Measurements from ENCODE around the gene SULT2B1. TPM values are rescaled to one million over a fixed set of nuclear protein-coding genes. Genes with fewer than 3 reads are reported as not detected.
A peak's percentile ranks its signal among the peaks of the same experiment; 100 is the strongest.

SULT2B1 gene
- total and polyA plus RNA-seq, 8 donors, result 2.1 to 6.3 (median 2.9) TPM

- DNase-seq (no peak), ATAC-seq (no peak)
- H3K4me3 ChIP-seq, result no peak overlapping the region
- H3K27ac ChIP-seq, result no peak overlapping the region
- H3K9me3 ChIP-seq, result no peaks in the 10 kb centered on the region
- no peaks in the 10 kb centered on the region for H3K36me3 ChIP-seq
- no peak for TF ChIP-seq CTCF (IDR thresholded peaks at IDR 0.05)
- intact Hi-C loops (cut with DNase I), result loop anchor here in 1 of 2 donors (10.0 kb wide), 1 partner anchor 77 kb away; no protein-coding TSS in a partner anchor
- peaks cover 5 to 14% of the 10 kb centered on the region in 2 donors for H3K4me1 ChIP-seq
- H3K27me3 ChIP-seq, result peaks cover 0 to 4% of the 10 kb centered on the region in 2 donors
Observed at GRCh38 chr19:48582168-48582567, 30.2 kb downstream of the SULT2B1 start.

DNA sequence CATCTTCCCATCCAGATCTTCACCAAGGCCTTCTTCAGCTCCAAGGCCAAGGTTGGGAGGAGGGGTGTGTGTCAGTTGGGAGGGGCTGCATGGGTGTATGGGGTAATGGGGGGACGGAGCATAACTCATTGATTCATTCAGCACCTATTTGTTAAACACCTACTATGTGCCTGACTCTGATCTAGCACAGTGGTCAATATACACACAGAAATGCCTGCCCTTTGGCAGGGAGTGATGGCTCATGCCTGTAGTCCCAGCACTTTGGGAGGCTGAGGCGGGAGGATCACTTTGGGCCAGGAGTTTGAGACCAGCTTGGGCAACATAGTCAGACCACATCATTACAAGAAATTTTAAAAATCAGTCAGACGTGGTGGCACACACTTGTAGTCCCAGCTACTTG is 35.4 kb downstream of the SULT2B1 start:
- intact Hi-C loops (cut with DNase I), result loop anchor here in 1 of 2 donors (10.0 kb wide), 1 partner anchor 83 kb away; no protein-coding TSS in a partner anchor
- Histone ChIP-seq H3K9me3 (no peaks in the 10 kb centered on the region), H3K27ac (no peak overlapping the region), H3K36me3 (no peaks in the 10 kb centered on the region), H3K4me1 (peaks cover 5 to 24% of the 10 kb centered on the region in 2 donors), H3K27me3 (peaks cover 0 to 9% of the 10 kb centered on the region in 2 donors), H3K4me3 (no peak overlapping the region)
- TF ChIP-seq CTCF (IDR thresholded peaks at IDR 0.05), result no peak
- ATAC-seq, result no peak
- no peak for DNase-seq

DNA sequence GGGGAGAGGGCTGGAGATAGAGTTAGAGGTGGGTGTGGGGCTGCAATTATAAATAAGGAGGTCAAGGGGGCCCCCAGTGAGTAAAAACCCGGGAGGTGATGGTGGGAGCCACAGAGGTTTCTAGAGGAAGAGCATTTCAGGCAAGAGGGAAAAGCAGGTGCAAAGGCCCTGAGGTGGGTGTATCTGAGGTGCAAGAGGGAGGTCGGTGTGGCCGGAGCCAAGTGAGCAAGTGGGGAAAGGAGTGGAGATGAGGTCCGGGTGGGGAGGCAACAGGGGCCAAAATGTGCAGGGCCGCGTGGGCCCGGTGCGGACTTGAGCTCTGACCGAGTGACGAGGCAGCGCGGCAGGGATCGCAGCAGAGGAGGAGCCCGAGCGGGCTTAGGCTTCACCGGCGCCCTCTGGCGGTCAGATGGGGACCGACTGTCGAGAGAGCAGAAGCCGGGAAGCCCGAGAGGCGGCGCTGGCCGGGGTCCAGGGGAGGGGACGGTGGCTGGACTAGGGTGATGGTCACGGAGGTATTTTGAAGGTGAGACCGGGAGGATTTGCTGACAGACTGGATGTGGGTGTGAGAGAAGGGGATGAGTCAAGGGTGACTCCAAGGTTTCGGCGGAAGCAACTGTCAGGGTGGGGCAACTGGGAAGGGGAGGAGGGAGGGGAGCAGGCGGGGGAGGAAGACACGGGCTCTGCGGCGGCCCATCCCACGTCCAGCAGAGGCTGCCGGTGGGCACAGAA is 36.9 kb downstream of the SULT2B1 start:
- peak; percentile 85 to 94 for TF ChIP-seq CTCF (IDR thresholded peaks at IDR 0.05)
- intact Hi-C loops (cut with DNase I), result loop anchor here in 1 of 2 donors (10.0 kb wide), 1 partner anchor 84 kb away; no protein-coding TSS in a partner anchor
- ATAC-seq, result peak; percentile 86
- H3K4me3 ChIP-seq, result peak overlapping the region; percentile 22 to 24
- DNase-seq, result peak; percentile 73 to 99 (median 90)
- no peak overlapping the region for H3K27ac ChIP-seq
- H3K36me3 ChIP-seq, result no peaks in the 10 kb centered on the region
- H3K4me1 ChIP-seq, result peaks cover 3 to 16% of the 10 kb centered on the region in 2 donors
- H3K27me3 ChIP-seq, result peaks cover 0 to 9% of the 10 kb centered on the region in 2 donors
- H3K9me3 ChIP-seq, result no peaks in the 10 kb centered on the region

DNA sequence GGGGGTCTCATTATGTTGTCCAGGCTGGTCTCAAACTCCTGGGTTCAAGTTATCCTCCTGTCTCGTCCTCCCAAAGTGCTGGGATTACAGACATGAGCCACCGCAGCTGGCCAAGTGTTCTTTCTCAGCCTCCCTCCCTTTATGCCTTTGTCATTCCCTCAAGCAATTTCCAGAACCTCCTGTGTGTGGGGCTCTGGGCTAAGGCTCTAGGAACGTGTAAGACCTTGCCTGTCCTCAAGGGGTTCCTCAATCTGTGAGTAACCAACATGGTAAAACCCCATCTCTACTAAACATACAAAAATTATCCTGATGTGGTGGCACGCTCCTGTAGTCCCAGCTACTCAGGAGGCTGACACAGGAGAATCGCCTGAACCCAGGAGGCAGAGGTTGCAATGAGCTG is 39.0 kb downstream of the SULT2B1 start:
- DNase-seq, result no peak
- Histone ChIP-seq H3K4me1 (peaks cover 0 to 10% of the 10 kb centered on the region in 2 donors), H3K27me3 (peaks cover 0 to 5% of the 10 kb centered on the region in 2 donors), H3K9me3 (no peaks in the 10 kb centered on the region), H3K4me3 (no peak overlapping the region), H3K27ac (no peak overlapping the region), H3K36me3 (no peaks in the 10 kb centered on the region)
- no peak for TF ChIP-seq CTCF (IDR thresholded peaks at IDR 0.05)
- intact Hi-C loops (cut with DNase I), result no loop called here
- ATAC-seq, result no peak

GRCh38 chr19:48595171-48595570 is 43.2 kb downstream of the SULT2B1 start:
- no peak for TF ChIP-seq CTCF (IDR thresholded peaks at IDR 0.05)
- DNase-seq (no peak), ATAC-seq (no peak)
- no peak overlapping the region for H3K4me3 ChIP-seq
- no peaks in the 10 kb centered on the region for H3K36me3 ChIP-seq
- H3K27me3 ChIP-seq, result peaks cover 0 to 5% of the 10 kb centered on the region in 2 donors
- H3K4me1 ChIP-seq, result no peaks in the 10 kb centered on the region
- no peak overlapping the region for H3K27ac ChIP-seq
- no peaks in the 10 kb centered on the region for H3K9me3 ChIP-seq
- intact Hi-C loops (cut with DNase I), result no loop called here

Data from left lung (tissue), 10 donors.